Activated CD8-positive, alpha-beta memory T cell treated with anti-CD3 and anti-CD28 coated beads, Interleukin-2, amount 10 ng/mL, durations not matched to agents 7 days and 5 days (primary cell): Measurements from ENCODE around the gene GNAT2. TPM values are rescaled to one million over a fixed set of nuclear protein-coding genes. Genes with fewer than 3 reads are reported as not detected.

Experiments used
- total RNA-seq, 2 experiments: library from RNA; stranded (reverse); gene quantifications; one replicate each; pipeline ENCODE4 v1.2.3, GENCODE V29; 2021

The GNAT2 gene
- total RNA-seq, 2 experiments from 2014 or later = not detected

Other genes with a start within 250 kb of the GNAT2 start
- gene SORT1, start 221.7 kb downstream of the GNAT2 start, total RNA-seq = 1 to 10 TPM; 5.3 to 8.5 TPM
- gene PSMA5, start 193.2 kb downstream of the GNAT2 start, total RNA-seq = 100 to 1,000 TPM; 178 to 211 TPM
- not detected for gene SYPL2, start 153.1 kb downstream of the GNAT2 start, total RNA-seq
- 10 to 100 TPM; 10.4 to 11.1 TPM for gene ATXN7L2, start 135.7 kb downstream of the GNAT2 start, total RNA-seq
- 10 to 100 TPM; 11.0 to 15.0 TPM for gene CYB561D1, start 125.5 kb downstream of the GNAT2 start, total RNA-seq
- gene AMIGO1, start 109.9 kb downstream of the GNAT2 start, total RNA-seq = under 1 TPM; 0.20 to 0.26 TPM
- under 1 TPM in 1 of 2 experiments, not detected in 1; 0.16 TPM for gene GPR61, start 79.7 kb downstream of the GNAT2 start, total RNA-seq
- gene GNAI3, start 71.0 kb downstream of the GNAT2 start, total RNA-seq = 1 to 10 TPM; 7.5 to 8.3 TPM
- 100 to 1,000 TPM in 1 of 2 experiments, 10 to 100 TPM in 1; 90.4 to 113 TPM for gene AMPD2, start 221 bp upstream of the GNAT2 start, total RNA-seq
- gene GSTM4, start 36.5 kb upstream of the GNAT2 start, total RNA-seq = 1 to 10 TPM; 5.7 to 6.7 TPM
- 10 to 100 TPM in 1 of 2 experiments, 1 to 10 TPM in 1; 8.0 to 17.8 TPM for gene GSTM2, start 48.4 kb upstream of the GNAT2 start, total RNA-seq
- gene GSTM1, start 68.2 kb upstream of the GNAT2 start, total RNA-seq = not detected
- not detected for gene GSTM5, start 92.6 kb upstream of the GNAT2 start, total RNA-seq
- gene GSTM3, start 121.4 kb upstream of the GNAT2 start, total RNA-seq = 1 to 10 TPM; 2.1 to 3.2 TPM
- gene EPS8L3, start 144.3 kb upstream of the GNAT2 start, total RNA-seq = not detected